ENCODE measurements around the gene HPD. TPM values are rescaled to one million over a fixed set of nuclear protein-coding genes. Genes with fewer than 3 reads are reported as not detected.
"Not testable (repeated sequence)": the region's sequence is repeated elsewhere in the genome, so short reads cannot be mapped to it uniquely, and the experiment has no call there.

Gene HPD
- total RNA-seq, 5 donors from 2014 or later (not counting 1 experiment from before 2014, with no cell fraction given): 0.39 to 0.92 (median 0.58) TPM; not detected in 2

DNA sequence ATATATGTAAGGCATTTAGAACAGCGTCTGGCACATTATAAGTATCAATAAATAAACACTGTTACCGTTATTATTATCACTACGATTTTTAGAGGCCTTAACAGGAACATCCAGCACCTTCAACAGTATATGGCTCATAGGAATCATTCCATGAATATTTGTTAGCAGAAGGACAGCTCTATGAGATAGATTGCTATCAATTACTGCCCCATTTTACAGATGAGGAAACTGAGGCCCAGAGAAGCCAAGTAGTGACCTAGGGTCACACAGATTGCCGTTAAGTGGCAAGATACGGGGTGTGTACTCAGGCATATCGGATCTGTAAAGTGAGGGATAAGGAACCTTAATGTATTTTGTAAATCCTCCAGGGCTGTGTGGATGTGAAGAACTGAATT lies 29.4 kb upstream of the HPD start:
- ChIA-PET POLR2A (interaction anchor here in 1 of 2 donors (0.5 kb wide), 1 partner anchor 309 kb away, joined by 7 read pairs; no protein-coding TSS in a partner anchor), CTCF (interaction anchor here in 1 of 2 donors (0.5 to 1.8 kb wide), 8 partner anchors 18 to 1659 kb away, joined by 3 to 10 read pairs (median 5); partner anchors contain the start of genes CFAP251 and RHOF)
- Histone ChIP-seq H3K9me3 (no peaks in the 10 kb centered on the region), H3K4me1 (ENCODE audit: control insufficient read depth in 1 of 2, extremely low read depth in 1 of 2, insufficient read depth in 2 of 2, low read length in 2 of 2) (peaks cover 9 to 26% of the 10 kb centered on the region in 2 experiments), H3K27me3 (replicated peaks in 1 of 2; ENCODE audit: control insufficient read depth in 2 of 2, extremely low read depth in 1 of 2, insufficient read depth in 2 of 2, low read length in 1 of 2) (no peaks in the 10 kb centered on the region), H3K27ac (ENCODE audit: low read length) (peak overlapping the region; percentile 85), H3K36me3 (ENCODE audit: control insufficient read depth in 2 of 2, extremely low read depth in 1 of 2, insufficient read depth in 1 of 2, low read length in 1 of 2) (peaks cover 0 to 11% of the 10 kb centered on the region in 2 donors), H3K4me3 (ENCODE audit: control insufficient read depth in 1 of 2, extremely low read depth in 1 of 2, low read length in 1 of 2) (peak overlapping the region in 1 of 2 donors; percentile 69)
- WGBS (ENCODE audit: insufficient coverage): 27% methylated on average over 3 of the region's 6 CpGs
- peak overlapping the region; percentile 99 for H3K27ac Mint-ChIP-seq
- ATAC-seq (replicated peaks in 1 of 4) (no peak), DNase-seq (no peak)
- H3K4me1 Mint-ChIP-seq: peaks cover 31 to 39% (median 33%) of the 10 kb centered on the region in 3 donors
- peaks cover 0 to 2% of the 10 kb centered on the region in 2 donors for H3K27me3 Mint-ChIP-seq
- no peaks in the 10 kb centered on the region for H3K9me3 Mint-ChIP-seq
- no peaks in the 10 kb centered on the region for H3K36me3 Mint-ChIP-seq
- peak overlapping the region; percentile 95 to 99 (median 99) for H3K4me3 Mint-ChIP-seq

DNA sequence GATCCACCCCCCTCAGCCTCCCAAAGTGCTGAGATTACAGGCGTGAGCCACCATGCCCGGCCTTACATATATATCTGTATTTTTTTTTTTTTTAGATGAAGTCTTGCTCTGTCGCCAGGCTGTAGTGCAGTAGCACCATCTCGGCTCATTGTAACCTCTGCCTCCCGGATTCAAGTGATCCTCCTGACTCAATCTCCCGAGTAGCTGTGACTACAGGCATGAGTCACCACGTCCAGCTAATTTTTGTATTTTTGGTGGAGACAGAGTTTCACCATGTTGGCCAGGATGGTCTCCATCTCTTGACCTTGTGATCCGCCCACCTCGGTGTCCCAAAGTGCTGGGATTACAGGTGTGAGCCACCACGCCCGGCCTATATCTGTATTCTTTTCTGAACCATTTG lies 26.5 kb upstream of the HPD start:
- CTCF ChIA-PET, H3K9me3 Mint-ChIP-seq, H3K27me3 Mint-ChIP-seq: not testable (repeated sequence)

DNA sequence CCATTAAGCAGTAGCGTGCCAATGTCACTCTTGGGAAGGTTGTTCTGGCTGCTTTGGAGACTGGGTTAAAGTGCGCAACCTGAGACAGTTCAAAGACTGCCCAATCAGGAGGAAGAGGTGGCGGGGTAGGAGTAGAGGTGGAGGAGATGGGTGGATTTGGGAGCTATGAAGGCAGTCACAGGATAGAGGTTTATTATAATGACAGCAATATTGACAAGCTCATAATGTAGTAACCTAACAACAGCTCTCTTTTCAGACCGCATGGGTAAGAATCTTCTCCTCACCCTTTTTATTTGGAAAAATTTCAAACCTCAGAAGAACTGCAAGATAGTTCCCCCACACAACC lies 24.6 kb upstream of the HPD start:
- Histone ChIP-seq H3K27me3 (replicated peaks in 1 of 2; ENCODE audit: control insufficient read depth in 2 of 2, extremely low read depth in 1 of 2, insufficient read depth in 2 of 2, low read length in 1 of 2) (no peaks in the 10 kb centered on the region), H3K4me3 (ENCODE audit: control insufficient read depth in 1 of 2, extremely low read depth in 1 of 2, low read length in 1 of 2) (no peak overlapping the region), H3K4me1 (ENCODE audit: control insufficient read depth in 1 of 2, extremely low read depth in 1 of 2, insufficient read depth in 2 of 2, low read length in 2 of 2) (peaks cover 0 to 3% of the 10 kb centered on the region in 2 experiments), H3K27ac (ENCODE audit: low read length) (no peak overlapping the region), H3K36me3 (ENCODE audit: control insufficient read depth in 2 of 2, extremely low read depth in 1 of 2, insufficient read depth in 1 of 2, low read length in 1 of 2) (no peaks in the 10 kb centered on the region), H3K9me3 (no peaks in the 10 kb centered on the region)
- H3K9me3 Mint-ChIP-seq: no peaks in the 10 kb centered on the region
- POLR2A ChIA-PET: interaction anchor here in 1 of 2 donors (0.5 to 0.7 kb wide), 2 partner anchors 370 to 1411 kb away, joined by 4 to 6 read pairs; no protein-coding TSS in a partner anchor
- H3K4me1 Mint-ChIP-seq: peaks cover 1 to 7% (median 5%) of the 10 kb centered on the region in 3 donors
- DNase-seq: no peak
- no peaks in the 10 kb centered on the region for H3K36me3 Mint-ChIP-seq
- H3K4me3 Mint-ChIP-seq: no peak overlapping the region
- WGBS (ENCODE audit: insufficient coverage): 83% methylated on average over 1 of the region's 4 CpGs
- CTCF ChIA-PET: interaction anchor here in 1 of 2 donors (0.7 to 1.4 kb wide), 3 partner anchors 89 to 166 kb away, joined by 3 to 5 read pairs (median 4); no protein-coding TSS in a partner anchor
- H3K27me3 Mint-ChIP-seq: peaks cover 0 to under 1% of the 10 kb centered on the region in 2 donors
- ATAC-seq (replicated peaks in 1 of 4): no peak
- no peak overlapping the region for H3K27ac Mint-ChIP-seq

More for the DNA sequence above, 26.5 kb upstream of the HPD start:
- H3K4me1 Mint-ChIP-seq: peaks cover 20 to 25% (median 20%) of the 10 kb centered on the region in 3 donors
- H3K4me3 ChIP-seq (ENCODE audit: control insufficient read depth in 1 of 2, extremely low read depth in 1 of 2, low read length in 1 of 2); H3K9me3 ChIP-seq; H3K27ac ChIP-seq (ENCODE audit: low read length); POLR2A ChIA-PET; H3K36me3 Mint-ChIP-seq; H3K27me3 ChIP-seq (replicated peaks in 1 of 2; ENCODE audit: control insufficient read depth in 2 of 2, extremely low read depth in 1 of 2, insufficient read depth in 2 of 2, low read length in 1 of 2); H3K36me3 ChIP-seq (ENCODE audit: control insufficient read depth in 2 of 2, extremely low read depth in 1 of 2, insufficient read depth in 1 of 2, low read length in 1 of 2); DNase-seq; H3K27ac Mint-ChIP-seq; ATAC-seq (replicated peaks in 1 of 4); H3K4me3 Mint-ChIP-seq: not testable (repeated sequence)
- WGBS (ENCODE audit: insufficient coverage): 87% methylated on average over 3 of the region's 11 CpGs
- peaks cover 7 to 16% of the 10 kb centered on the region in 2 experiments for H3K4me1 ChIP-seq (ENCODE audit: control insufficient read depth in 1 of 2, extremely low read depth in 1 of 2, insufficient read depth in 2 of 2, low read length in 2 of 2)

DNA sequence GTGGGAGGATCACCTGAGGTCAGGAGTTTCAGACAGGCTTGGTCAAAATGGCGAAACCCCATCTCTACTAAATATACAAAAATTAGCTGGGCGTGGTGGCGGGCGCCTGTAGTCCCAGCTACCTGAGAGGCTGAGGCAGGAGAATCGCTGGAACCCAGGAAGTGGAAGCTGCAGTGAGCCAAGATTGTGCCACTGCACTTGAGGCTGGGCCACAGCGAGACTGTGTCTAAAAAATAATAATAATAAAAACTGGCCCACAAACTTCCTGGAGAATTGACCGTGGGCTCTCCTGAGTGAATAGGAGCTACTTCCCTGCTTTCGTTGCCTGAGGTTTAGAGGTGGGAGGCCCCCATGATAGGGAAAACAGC lies 17.4 kb upstream of the HPD start:
- H3K27me3 Mint-ChIP-seq; DNase-seq; H3K9me3 ChIP-seq; H3K36me3 ChIP-seq (ENCODE audit: control insufficient read depth in 2 of 2, extremely low read depth in 1 of 2, insufficient read depth in 1 of 2, low read length in 1 of 2); H3K27me3 ChIP-seq (replicated peaks in 1 of 2; ENCODE audit: control insufficient read depth in 2 of 2, extremely low read depth in 1 of 2, insufficient read depth in 2 of 2, low read length in 1 of 2); H3K27ac ChIP-seq (ENCODE audit: low read length); H3K27ac Mint-ChIP-seq; H3K4me1 Mint-ChIP-seq; CTCF ChIA-PET; H3K9me3 Mint-ChIP-seq; H3K36me3 Mint-ChIP-seq; H3K4me3 ChIP-seq (ENCODE audit: control insufficient read depth in 1 of 2, extremely low read depth in 1 of 2, low read length in 1 of 2); ATAC-seq (replicated peaks in 1 of 4); H3K4me1 ChIP-seq (ENCODE audit: control insufficient read depth in 1 of 2, extremely low read depth in 1 of 2, insufficient read depth in 2 of 2, low read length in 2 of 2); H3K4me3 Mint-ChIP-seq: not testable (repeated sequence)
- no CpG with 5 or more reads among the region's 8 CpGs for WGBS (ENCODE audit: insufficient coverage)
- POLR2A ChIA-PET: interaction anchor here in 1 of 2 donors (0.6 kb wide), 1 partner anchor 286 kb away, joined by 4 read pairs; no protein-coding TSS in a partner anchor

DNA sequence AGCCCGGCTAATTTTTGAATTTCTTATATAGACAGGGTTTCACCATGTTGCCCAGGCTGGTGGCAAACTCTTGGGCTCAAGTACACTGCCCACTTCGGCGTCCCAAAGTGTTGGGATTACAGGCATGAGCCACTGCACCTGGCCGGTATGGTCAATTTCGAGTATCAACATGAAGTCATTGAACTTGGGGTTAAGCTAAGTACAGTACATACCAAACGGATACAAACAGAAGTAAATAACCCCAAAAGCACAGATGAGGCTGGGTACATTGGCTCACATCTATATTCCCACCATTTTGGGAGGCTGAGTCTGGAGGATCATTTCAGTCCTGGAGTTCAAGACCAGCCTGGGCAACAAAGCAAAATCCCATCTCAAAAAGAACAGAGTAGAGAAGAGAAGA lies 16.9 kb upstream of the HPD start:
- no peak overlapping the region for H3K27ac Mint-ChIP-seq
- Histone ChIP-seq H3K27ac (ENCODE audit: low read length) (no peak overlapping the region), H3K4me3 (ENCODE audit: control insufficient read depth in 1 of 2, extremely low read depth in 1 of 2, low read length in 1 of 2) (no peak overlapping the region), H3K27me3 (replicated peaks in 1 of 2; ENCODE audit: control insufficient read depth in 2 of 2, extremely low read depth in 1 of 2, insufficient read depth in 2 of 2, low read length in 1 of 2) (no peaks in the 10 kb centered on the region), H3K36me3 (ENCODE audit: control insufficient read depth in 2 of 2, extremely low read depth in 1 of 2, insufficient read depth in 1 of 2, low read length in 1 of 2) (peaks cover 0 to 5% of the 10 kb centered on the region in 2 donors), H3K4me1 (ENCODE audit: control insufficient read depth in 1 of 2, extremely low read depth in 1 of 2, insufficient read depth in 2 of 2, low read length in 2 of 2) (no peaks in the 10 kb centered on the region), H3K9me3 (no peaks in the 10 kb centered on the region)
- ChIA-PET CTCF (no interaction called here), POLR2A (interaction anchor here in 1 of 2 donors (0.6 kb wide), 1 partner anchor 286 kb away, joined by 4 read pairs; no protein-coding TSS in a partner anchor)
- ATAC-seq (replicated peaks in 1 of 4): no peak
- no peaks in the 10 kb centered on the region for H3K4me1 Mint-ChIP-seq
- DNase-seq: no peak
- WGBS (ENCODE audit: insufficient coverage): 90% methylated on average over 5 of the region's 6 CpGs
- no peaks in the 10 kb centered on the region for H3K36me3 Mint-ChIP-seq
- no peaks in the 10 kb centered on the region for H3K27me3 Mint-ChIP-seq
- no peak overlapping the region for H3K4me3 Mint-ChIP-seq
- no peaks in the 10 kb centered on the region for H3K9me3 Mint-ChIP-seq

DNA sequence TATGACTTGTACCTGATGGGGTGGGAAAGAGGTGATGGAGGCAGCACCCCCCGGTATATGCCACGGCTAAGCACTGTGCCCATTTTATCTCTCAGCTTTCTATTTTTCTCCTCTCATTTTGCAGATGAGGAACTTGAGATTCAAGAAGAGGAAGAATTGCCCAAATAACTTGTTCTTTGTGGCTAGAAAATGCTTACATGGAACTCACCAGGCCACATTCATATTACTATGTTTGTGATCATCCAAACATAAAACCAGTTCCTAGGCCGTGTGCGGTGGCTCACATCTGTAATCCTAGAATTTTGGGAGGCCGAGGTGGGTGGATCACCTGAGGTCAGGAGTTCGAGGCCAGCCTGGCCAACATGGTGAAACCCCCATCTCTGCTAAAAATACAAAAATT lies 15.4 kb upstream of the HPD start:
- Mint-ChIP-seq H3K4me1 (no peaks in the 10 kb centered on the region), H3K9me3 (no peaks in the 10 kb centered on the region), H3K4me3 (no peak overlapping the region), H3K27me3 (no peaks in the 10 kb centered on the region), H3K27ac (no peak overlapping the region), H3K36me3 (no peaks in the 10 kb centered on the region)
- peaks cover 0 to 5% of the 10 kb centered on the region in 2 donors for H3K36me3 ChIP-seq (ENCODE audit: control insufficient read depth in 2 of 2, extremely low read depth in 1 of 2, insufficient read depth in 1 of 2, low read length in 1 of 2)
- DNase-seq (no peak), ATAC-seq (replicated peaks in 1 of 4) (no peak)
- H3K9me3 ChIP-seq: no peaks in the 10 kb centered on the region
- ChIA-PET CTCF (no interaction called here), POLR2A (no interaction called here)
- H3K27ac ChIP-seq (ENCODE audit: low read length): no peak overlapping the region
- no peak overlapping the region for H3K4me3 ChIP-seq (ENCODE audit: control insufficient read depth in 1 of 2, extremely low read depth in 1 of 2, low read length in 1 of 2)
- no peaks in the 10 kb centered on the region for H3K4me1 ChIP-seq (ENCODE audit: control insufficient read depth in 1 of 2, extremely low read depth in 1 of 2, insufficient read depth in 2 of 2, low read length in 2 of 2)
- no CpG with 5 or more reads among the region's 6 CpGs for WGBS (ENCODE audit: insufficient coverage)
- H3K27me3 ChIP-seq (replicated peaks in 1 of 2; ENCODE audit: control insufficient read depth in 2 of 2, extremely low read depth in 1 of 2, insufficient read depth in 2 of 2, low read length in 1 of 2): no peaks in the 10 kb centered on the region

DNA sequence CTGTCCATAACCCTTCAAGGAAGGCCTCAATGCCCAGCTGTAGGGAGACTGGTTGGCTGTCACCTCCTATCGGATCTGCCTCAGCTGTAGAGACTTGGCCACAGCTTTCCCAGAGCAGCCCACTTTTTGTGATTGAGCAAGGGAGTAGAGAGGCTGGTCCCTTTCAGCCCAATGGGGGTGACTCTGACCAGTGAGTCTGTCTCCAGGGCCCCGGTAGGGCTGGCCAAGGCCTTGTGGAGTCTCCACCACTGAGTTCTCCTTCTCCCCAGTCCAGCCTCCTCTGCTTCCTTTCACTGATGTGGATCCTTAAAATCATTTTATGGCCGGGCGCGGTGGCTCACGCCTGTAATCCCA lies 14.5 kb upstream of the HPD start:
- ChIA-PET POLR2A (no interaction called here), CTCF (no interaction called here)
- no peak overlapping the region for H3K27ac Mint-ChIP-seq
- peaks cover 0 to 5% of the 10 kb centered on the region in 2 donors for H3K36me3 ChIP-seq (ENCODE audit: control insufficient read depth in 2 of 2, extremely low read depth in 1 of 2, insufficient read depth in 1 of 2, low read length in 1 of 2)
- H3K36me3 Mint-ChIP-seq: no peaks in the 10 kb centered on the region
- no peaks in the 10 kb centered on the region for H3K4me1 Mint-ChIP-seq
- H3K4me3 ChIP-seq (ENCODE audit: control insufficient read depth in 1 of 2, extremely low read depth in 1 of 2, low read length in 1 of 2): no peak overlapping the region
- H3K27ac ChIP-seq (ENCODE audit: low read length): no peak overlapping the region
- H3K9me3 Mint-ChIP-seq: no peaks in the 10 kb centered on the region
- no peaks in the 10 kb centered on the region for H3K9me3 ChIP-seq
- no peak overlapping the region for H3K4me3 Mint-ChIP-seq
- DNase-seq: no peak
- H3K27me3 ChIP-seq (replicated peaks in 1 of 2; ENCODE audit: control insufficient read depth in 2 of 2, extremely low read depth in 1 of 2, insufficient read depth in 2 of 2, low read length in 1 of 2): no peaks in the 10 kb centered on the region
- ATAC-seq (replicated peaks in 1 of 4): no peak
- no peaks in the 10 kb centered on the region for H3K4me1 ChIP-seq (ENCODE audit: control insufficient read depth in 1 of 2, extremely low read depth in 1 of 2, insufficient read depth in 2 of 2, low read length in 2 of 2)
- H3K27me3 Mint-ChIP-seq: no peaks in the 10 kb centered on the region
- WGBS (ENCODE audit: insufficient coverage): 100% methylated on average over 4 of the region's 6 CpGs

Measured in T-cell (primary cell).